Brain pericyte (primary cell): Measurements from ENCODE around the gene KPNA2.
"Not testable (repeated sequence)": the region's sequence is repeated elsewhere in the genome, so short reads cannot be mapped to it uniquely, and the experiment has no call there.

Experiments
- DNase-seq: peaks from one replicate; pipeline ENCODE4 v3.0.0-alpha.2; 2012; ENCODE audit warnings: low read depth, low spot score

KPNA2 gene

GRCh38 chr17:68057531-68057952 lies 22.0 kb downstream of the KPNA2 start:
- no peak for DNase-seq

GRCh38 chr17:68060336-68060735 lies 24.8 kb downstream of the KPNA2 start:
- DNase-seq = no peak

GRCh38 chr17:68061512-68062313 lies 26.2 kb downstream of the KPNA2 start:
- no peak for DNase-seq

GRCh38 chr17:68065366-68065765 lies 29.8 kb downstream of the KPNA2 start:
- DNase-seq = not testable (repeated sequence)

- not testable (repeated sequence) for DNase-seq
Measured at GRCh38 chr17:68068512-68068911, 33.0 kb downstream of the KPNA2 start.

GRCh38 chr17:68070582-68071444 lies 35.3 kb downstream of the KPNA2 start:
- not testable (repeated sequence) for DNase-seq

GRCh38 chr17:68074279-68074678 lies 38.7 kb downstream of the KPNA2 start:
- no peak for DNase-seq

- not testable (repeated sequence) for DNase-seq
Measured at GRCh38 chr17:68075953-68076607, 40.5 kb downstream of the KPNA2 start.

GRCh38 chr17:68077498-68077897 lies 42.0 kb downstream of the KPNA2 start:
- not testable (repeated sequence) for DNase-seq

- no peak for DNase-seq
Measured at GRCh38 chr17:68080411-68081150, 45.0 kb downstream of the KPNA2 start.

GRCh38 chr17:68081305-68082265 lies 46.0 kb downstream of the KPNA2 start:
- not testable (repeated sequence) for DNase-seq

GRCh38 chr17:68085771-68086381 lies 50.3 kb downstream of the KPNA2 start:
- no peak for DNase-seq

- DNase-seq = not testable (repeated sequence)
Measured at GRCh38 chr17:68086666-68087065, 51.1 kb downstream of the KPNA2 start.

GRCh38 chr17:68087131-68087623 lies 51.6 kb downstream of the KPNA2 start:
- DNase-seq = not testable (repeated sequence)

GRCh38 chr17:68087851-68088250 lies 52.3 kb downstream of the KPNA2 start:
- no peak for DNase-seq

GRCh38 chr17:68089881-68090280 lies 54.3 kb downstream of the KPNA2 start:
- no peak for DNase-seq

GRCh38 chr17:68094481-68095078 lies 59.0 kb downstream of the KPNA2 start:
- DNase-seq = no peak

GRCh38 chr17:68095205-68095811 lies 59.8 kb downstream of the KPNA2 start:
- DNase-seq = no peak

GRCh38 chr17:68096111-68096510 lies 60.6 kb downstream of the KPNA2 start:
- no peak for DNase-seq
